HepG2 (cell line): ENCODE measurements around the gene ANKRD6. TPM values are rescaled to one million over a fixed set of nuclear protein-coding genes. Genes with fewer than 3 reads are reported as not detected.

ENCODE experiments used
- ATAC-seq: fragments of 200-7000 bp; cut with Tn5 transposase; 3 replicates; pipeline ENCODE4 v1.9.1; 2020; ENCODE audit warnings: mild to moderate bottlenecking, moderate library complexity
- BruUV-seq: library from RNA; stranded (reverse); fragments of 400-500 nt; replicated peaks from 2 replicates; lab custom pipeline; 2021; lab: Mats Ljungman, UMichigan
- CTCF ChIA-PET: fragments of 300-600 bp; formaldehyde crosslinking; extraction: SDS; loops from one replicate; lab custom pipeline; 2021; ENCODE audit warnings: low total read pairs, inconsistent platforms, low intra/inter-chr PET ratio; lab: Yijun Ruan, JAX
- POLR2A ChIA-PET: fragments of 350-600 bp; sonication (Branson Sonifier 250); formaldehyde crosslinking; loops from one replicate; lab custom pipeline; 2020; ENCODE audit warnings: antibody characterized with exemption, inconsistent platforms; lab: Yijun Ruan, JAX
- DNase-seq: peaks from one replicate; pipeline ENCODE4 v3.0.0-alpha.2; 2015; ENCODE audit warnings: low spot score
- FAIRE-seq: peaks from 3 replicates; lab custom pipeline; 2011; peaks lifted over from hg19 to GRCh38; lab: Jason Lieb, UNC
- H2AFZ ChIP-seq: one replicate; pipeline ENCODE4 v1.6.1; 2011; ENCODE audit warnings: low read length, inconsistent platforms
- H3K27ac ChIP-seq: fragments of 300-600 bp; 3 replicates; pipeline ENCODE4 v1.8.0; 2011; ENCODE audit warnings: mixed run types, mild to moderate bottlenecking, mixed read lengths, low read length, inconsistent platforms; ENCODE audit not compliant: insufficient read depth; ENCODE audit errors: extremely low read length
- H3K27me3 ChIP-seq, 2 experiments: fragments of 200-600 bp in 1 of 2; 2 replicates in 1 of 2; 3 replicates in 1 of 2; pipeline versions ENCODE4 v1.6.0 to v1.8.0; 2011; ENCODE audit warnings: low read length in 2 of 2, mild to moderate bottlenecking in 2 of 2, moderate library complexity in 2 of 2, inconsistent platforms in 1 of 2; ENCODE audit not compliant: insufficient read depth in 2 of 2, control insufficient read depth in 1 of 2
- H3K36me3 ChIP-seq, 2 experiments: fragments of 200-600 bp in 1 of 2; replicated peaks in 1 of 2; 2 replicates in 1 of 2; 3 replicates in 1 of 2; pipeline versions ENCODE4 v1.5.1 to v1.8.0; 2011; ENCODE audit warnings: low read length in 2 of 2, inconsistent platforms in 1 of 2; ENCODE audit not compliant: insufficient read depth in 2 of 2, control insufficient read depth in 1 of 2
- H3K4me1 ChIP-seq: 2 replicates; pipeline ENCODE4 v1.5.1; 2012; ENCODE audit warnings: low read length, inconsistent platforms; ENCODE audit not compliant: insufficient read depth
- H3K4me2 ChIP-seq: 2 replicates; pipeline ENCODE4 v1.6.0; 2011; ENCODE audit warnings: low read depth, low read length, inconsistent platforms
- H3K4me3 ChIP-seq, 3 experiments: fragments of 200-600 bp in 1 of 3; sonication (generic), shearing (Covaris generic) in 1 of 3; replicated peaks in 1 of 3; 2 replicates each; pipeline ENCODE4 v1.5.1; 2011 to 2016; ENCODE audit warnings: low read length in 3 of 3, inconsistent platforms in 2 of 3, low read depth in 2 of 3, mild to moderate bottlenecking in 2 of 3, control low read depth in 1 of 3, mixed read lengths in 1 of 3; ENCODE audit not compliant: insufficient read depth in 1 of 3
- H3K79me2 ChIP-seq: one replicate; pipeline ENCODE4 v1.6.1; 2011; ENCODE audit warnings: low read length, inconsistent platforms; ENCODE audit not compliant: insufficient read depth
- H3K9ac ChIP-seq: 2 replicates; pipeline ENCODE4 v1.6.0; 2011; ENCODE audit warnings: mild to moderate bottlenecking, low read depth, low read length, inconsistent platforms; ENCODE audit not compliant: insufficient read depth
- H3K9me3 ChIP-seq: 2 replicates; pipeline ENCODE4 v1.5.1; 2012; ENCODE audit warnings: mild to moderate bottlenecking, low read length
- H4K20me1 ChIP-seq: 2 replicates; pipeline ENCODE4 v1.6.0; 2011; ENCODE audit warnings: inconsistent platforms, mild to moderate bottlenecking, low read length, moderate library complexity; ENCODE audit not compliant: insufficient read depth
- ELF1 ChIP-seq: sonication (generic); formaldehyde crosslinking; IDR thresholded peaks from 2 replicates; pipeline ENCODE4 v1.4.0; 2020; ENCODE audit warnings: missing genetic modification reagents
- GATAD2A ChIP-seq: IDR thresholded peaks from 2 replicates; pipeline ENCODE4 v1.6.1; 2016
- NCOA1 ChIP-seq: sonication (generic); formaldehyde crosslinking; IDR thresholded peaks from 2 replicates; pipeline ENCODE4 v1.9.0; 2021; ENCODE audit warnings: missing genetic modification reagents
- NCOA2 ChIP-seq: sonication (generic); formaldehyde crosslinking; IDR thresholded peaks from 2 replicates; pipeline ENCODE4 v1.8.0; 2022; ENCODE audit warnings: inconsistent platforms
- PLRG1 ChIP-seq: fragments of 450-650 bp; conservative IDR thresholded peaks from 2 replicates; pipeline ENCODE4 v1.6.1; 2016
- RARG ChIP-seq: sonication (generic); formaldehyde crosslinking; IDR thresholded peaks from 2 replicates; pipeline ENCODE4 v1.4.0; 2020; ENCODE audit warnings: low read depth, mild to moderate bottlenecking, missing genetic modification reagents
- ZMYM4 ChIP-seq: sonication (generic); formaldehyde crosslinking; IDR thresholded peaks from 2 replicates; pipeline ENCODE4 v1.8.1; 2023; ENCODE audit warnings: mild to moderate bottlenecking, missing genetic modification reagents
- ZNF207 ChIP-seq: fragments of 450-650 bp; IDR thresholded peaks from 2 replicates; pipeline ENCODE4 v1.6.1; 2016; ENCODE audit warnings: antibody characterized with exemption, borderline replicate concordance
- ZNF382 ChIP-seq: sonication (generic); formaldehyde crosslinking; IDR thresholded peaks from 2 replicates; pipeline ENCODE4 v1.5.0; 2020; ENCODE audit warnings: missing genetic modification reagents, mild to moderate bottlenecking, borderline replicate concordance
- ZNF543 ChIP-seq: sonication (generic); formaldehyde crosslinking; IDR thresholded peaks from 2 replicates; pipeline ENCODE4 v1.4.0; 2020; ENCODE audit warnings: mild to moderate bottlenecking, missing genetic modification reagents
- ZNF619 ChIP-seq: sonication (generic); formaldehyde crosslinking; IDR thresholded peaks from 2 replicates; pipeline ENCODE4 v1.4.0; 2020; ENCODE audit warnings: mild to moderate bottlenecking, missing genetic modification reagents
- ZNF678 ChIP-seq: sonication (generic); formaldehyde crosslinking; IDR thresholded peaks from 2 replicates; pipeline ENCODE4 v1.4.0; 2020; ENCODE audit warnings: mild to moderate bottlenecking, missing genetic modification reagents
- ZNF772 ChIP-seq: sonication (generic); formaldehyde crosslinking; IDR thresholded peaks from 2 replicates; pipeline ENCODE4 v1.5.0; 2020; ENCODE audit warnings: mild to moderate bottlenecking, missing genetic modification reagents
- ZNF850 ChIP-seq: sonication (generic); formaldehyde crosslinking; conservative IDR thresholded peaks from 2 replicates; pipeline ENCODE4 v1.9.0; 2021; ENCODE audit warnings: mild to moderate bottlenecking, missing genetic modification reagents
- ZSCAN21 ChIP-seq: sonication (generic); formaldehyde crosslinking; IDR thresholded peaks from 2 replicates; pipeline ENCODE4 v1.8.0; 2022; ENCODE audit warnings: mild to moderate bottlenecking, missing genetic modification reagents, moderate library complexity, borderline replicate concordance
- WGBS: methylation state at CpG from one replicate; pipeline ENCODE4 v1.1.6; 2017; ENCODE audit warnings: low lambda C conversion rate; 5-methylcytosine and 5-hydroxymethylcytosine counted together
- in situ Hi-C: cut with HindIII; loops from 2 replicates; pipeline ENCODE4 v1.10.0; 2017; ENCODE audit warnings: low pct_unique_long_range_greater_than_20kb; ENCODE audit not compliant: extremely low pct_ligation_motif_present
- intact Hi-C: fragments of 100-400 bp; cut with micrococcal nuclease; formaldehyde crosslinking; loops from one replicate; pipeline ENCODE4 v1.10.0; 2022; ENCODE audit not compliant: unreplicated experiment
- polyA plus RNA-seq, 8 experiments: library from polyadenylated mRNA; depleted of rRNA in 3 of 8; stranded (reverse) in 7 of 8; unstranded in 1 of 8; fragments of >200 nt; fragmentation: Illumina TruSeq in 4 of 8; extraction: Trizol in 4 of 8; gene quantifications; 2 replicates each; pipeline versions ENCODE4 v1.2.1 to v1.2.3, GENCODE V29; 2011 to 2016; ENCODE audit warnings: low read depth in 4 of 8, missing spikeins in 1 of 8, mixed read lengths in 1 of 8; ENCODE audit not compliant: insufficient read depth in 1 of 8
- total RNA-seq, 5 experiments: library from RNA; depleted of rRNA; stranded (reverse); fragments of >200 nt; fragmentation: Illumina TruSeq; extraction: Trizol; gene quantifications; 2 replicates each; pipeline ENCODE4 v1.2.3, GENCODE V29; 2016; ENCODE audit warnings: low read depth in 1 of 5
- TF ChIP-seq, protein P1 (sequence below): sonication (generic); formaldehyde crosslinking; IDR thresholded peaks from 2 replicates; pipeline ENCODE4 v1.9.0; 2021; ENCODE audit warnings: missing genetic modification reagents, borderline replicate concordance
- TF ChIP-seq, protein P2 (sequence below): sonication (generic); formaldehyde crosslinking; IDR thresholded peaks from 2 replicates; pipeline ENCODE4 v1.4.0; 2020; ENCODE audit warnings: mild to moderate bottlenecking, missing genetic modification reagents
- TF ChIP-seq, protein P3 (sequence below): sonication (generic); formaldehyde crosslinking; conservative IDR thresholded peaks from 2 replicates; pipeline ENCODE4 v1.4.0; 2020; ENCODE audit warnings: missing genetic modification reagents

Gene ANKRD6
- total and polyA plus RNA-seq, 2 of the 13 experiments (the other 11 are each of a cell fraction or from before 2014, with no cell fraction given), result 0.18 to 0.36 TPM

DNA sequence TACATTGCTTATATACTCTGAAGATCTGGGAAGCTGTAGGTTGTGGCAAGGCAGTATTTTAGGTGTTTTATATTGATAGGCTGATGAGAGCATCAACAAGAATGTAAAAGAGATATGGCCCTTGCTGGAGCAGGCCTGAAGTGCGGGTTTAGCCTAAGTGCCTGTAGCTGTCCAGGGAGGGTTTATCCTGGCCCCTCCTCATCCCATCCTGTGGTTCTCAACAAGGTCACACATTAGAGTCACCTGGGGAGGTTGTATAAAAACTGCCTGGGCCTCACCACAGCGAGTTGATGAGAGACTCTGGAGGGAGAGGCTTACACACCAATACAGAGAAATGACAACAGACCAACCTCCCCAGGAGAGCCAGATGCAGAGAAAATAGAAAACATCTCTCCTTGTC lies 157.2 kb downstream of the ANKRD6 start:
- in situ Hi-C loops, result no loop called here
- POLR2A ChIA-PET, result no interaction called here
- no peak overlapping the region for H3K4me2 ChIP-seq
- no peaks in the 10 kb centered on the region; a peak in 1 of 5 replicates for H3K27me3 ChIP-seq
- no peaks in the 10 kb centered on the region for H4K20me1 ChIP-seq
- no peaks in the 10 kb centered on the region for H3K79me2 ChIP-seq
- H3K9me3 ChIP-seq, result no peaks in the 10 kb centered on the region
- TF ChIP-seq ZNF207 (no peak), NCOA1 (no peak), ELF1 (no peak), GATAD2A (CRISPR knock-in tag) (no peak), ZNF382 (CRISPR knock-in tag) (no peak), ZMYM4 (CRISPR knock-in tag) (no peak), ZNF619 (no peak), RARG (CRISPR knock-in tag) (no peak), ZNF678 (CRISPR knock-in tag) (no peak), PLRG1 (no peak), ZSCAN21 (CRISPR knock-in tag) (no peak), ZNF543 (CRISPR knock-in tag) (no peak), ZNF850 (CRISPR knock-in tag) (no peak), NCOA2 (CRISPR knock-in tag) (no peak), ZNF772 (CRISPR knock-in tag) (no peak)
- TF ChIP-seq, protein P1, sequence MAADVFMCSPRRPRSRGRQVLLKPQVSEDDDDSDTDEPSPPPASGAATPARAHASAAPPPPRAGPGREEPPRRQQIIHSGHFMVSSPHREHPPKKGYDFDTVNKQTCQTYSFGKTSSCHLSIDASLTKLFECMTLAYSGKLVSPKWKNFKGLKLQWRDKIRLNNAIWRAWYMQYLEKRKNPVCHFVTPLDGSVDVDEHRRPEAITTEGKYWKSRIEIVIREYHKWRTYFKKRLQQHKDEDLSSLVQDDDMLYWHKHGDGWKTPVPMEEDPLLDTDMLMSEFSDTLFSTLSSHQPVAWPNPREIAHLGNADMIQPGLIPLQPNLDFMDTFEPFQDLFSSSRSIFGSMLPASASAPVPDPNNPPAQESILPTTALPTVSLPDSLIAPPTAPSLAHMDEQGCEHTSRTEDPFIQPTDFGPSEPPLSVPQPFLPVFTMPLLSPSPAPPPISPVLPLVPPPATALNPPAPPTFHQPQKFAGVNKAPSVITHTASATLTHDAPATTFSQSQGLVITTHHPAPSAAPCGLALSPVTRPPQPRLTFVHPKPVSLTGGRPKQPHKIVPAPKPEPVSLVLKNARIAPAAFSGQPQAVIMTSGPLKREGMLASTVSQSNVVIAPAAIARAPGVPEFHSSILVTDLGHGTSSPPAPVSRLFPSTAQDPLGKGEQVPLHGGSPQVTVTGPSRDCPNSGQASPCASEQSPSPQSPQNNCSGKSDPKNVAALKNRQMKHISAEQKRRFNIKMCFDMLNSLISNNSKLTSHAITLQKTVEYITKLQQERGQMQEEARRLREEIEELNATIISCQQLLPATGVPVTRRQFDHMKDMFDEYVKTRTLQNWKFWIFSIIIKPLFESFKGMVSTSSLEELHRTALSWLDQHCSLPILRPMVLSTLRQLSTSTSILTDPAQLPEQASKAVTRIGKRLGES (CRISPR knock-in tag), result no peak
- TF ChIP-seq, protein P2, sequence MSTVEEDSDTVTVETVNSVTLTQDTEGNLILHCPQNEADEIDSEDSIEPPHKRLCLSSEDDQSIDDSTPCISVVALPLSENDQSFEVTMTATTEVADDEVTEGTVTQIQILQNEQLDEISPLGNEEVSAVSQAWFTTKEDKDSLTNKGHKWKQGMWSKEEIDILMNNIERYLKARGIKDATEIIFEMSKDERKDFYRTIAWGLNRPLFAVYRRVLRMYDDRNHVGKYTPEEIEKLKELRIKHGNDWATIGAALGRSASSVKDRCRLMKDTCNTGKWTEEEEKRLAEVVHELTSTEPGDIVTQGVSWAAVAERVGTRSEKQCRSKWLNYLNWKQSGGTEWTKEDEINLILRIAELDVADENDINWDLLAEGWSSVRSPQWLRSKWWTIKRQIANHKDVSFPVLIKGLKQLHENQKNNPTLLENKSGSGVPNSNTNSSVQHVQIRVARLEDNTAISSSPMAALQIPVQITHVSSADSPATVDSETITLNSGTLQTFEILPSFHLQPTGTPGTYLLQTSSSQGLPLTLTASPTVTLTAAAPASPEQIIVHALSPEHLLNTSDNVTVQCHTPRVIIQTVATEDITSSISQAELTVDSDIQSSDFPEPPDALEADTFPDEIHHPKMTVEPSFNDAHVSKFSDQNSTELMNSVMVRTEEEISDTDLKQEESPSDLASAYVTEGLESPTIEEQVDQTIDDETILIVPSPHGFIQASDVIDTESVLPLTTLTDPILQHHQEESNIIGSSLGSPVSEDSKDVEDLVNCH (CRISPR knock-in tag), result no peak
- TF ChIP-seq, protein P3, sequence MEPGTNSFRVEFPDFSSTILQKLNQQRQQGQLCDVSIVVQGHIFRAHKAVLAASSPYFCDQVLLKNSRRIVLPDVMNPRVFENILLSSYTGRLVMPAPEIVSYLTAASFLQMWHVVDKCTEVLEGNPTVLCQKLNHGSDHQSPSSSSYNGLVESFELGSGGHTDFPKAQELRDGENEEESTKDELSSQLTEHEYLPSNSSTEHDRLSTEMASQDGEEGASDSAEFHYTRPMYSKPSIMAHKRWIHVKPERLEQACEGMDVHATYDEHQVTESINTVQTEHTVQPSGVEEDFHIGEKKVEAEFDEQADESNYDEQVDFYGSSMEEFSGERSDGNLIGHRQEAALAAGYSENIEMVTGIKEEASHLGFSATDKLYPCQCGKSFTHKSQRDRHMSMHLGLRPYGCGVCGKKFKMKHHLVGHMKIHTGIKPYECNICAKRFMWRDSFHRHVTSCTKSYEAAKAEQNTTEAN (CRISPR knock-in tag), result no peak
- no peaks in the 10 kb centered on the region for H3K4me1 ChIP-seq
- BruUV-seq, result no TSS peak
- no peak for FAIRE-seq
- DNase-seq, result no peak
- ATAC-seq, result no peak
- intact Hi-C loops, result no loop called here
- H3K4me3 ChIP-seq, result no peak overlapping the region
- CTCF ChIA-PET, result no interaction called here
- no peak overlapping the region for H3K9ac ChIP-seq
- WGBS, result 13% methylated on average over 2 of the region's 2 CpGs
- H3K27ac ChIP-seq, result no peak overlapping the region
- H3K36me3 ChIP-seq, result no peaks in the 10 kb centered on the region
- no peak overlapping the region for H2AFZ ChIP-seq
